CD4-positive, CD25-positive, alpha-beta regulatory T cell (primary cell): ENCODE results near the gene SPOCK2. TPM values are rescaled to one million over a fixed set of nuclear protein-coding genes. Genes with fewer than 3 reads are reported as not detected.
"Not testable (repeated sequence)": the region's sequence is repeated elsewhere in the genome, so short reads cannot be mapped to it uniquely, and the experiment has no call there.

Experiments used
- ATAC-seq, 2 donors: fragments of 150-1000 bp; cut with Tn5 transposase; one replicate each; pipeline ENCODE4 v1.10.0; 2021; ENCODE audit warnings: low read depth in 2 of 2, moderate number of reproducible peaks in 2 of 2, moderate library complexity in 1 of 2
- DNase-seq, 3 donors: peaks; one replicate each; pipeline versions ENCODE4 v3.0.0 to v3.0.0-alpha.2; 2012 to 2022; ENCODE audit warnings: mixed read lengths in 1 of 3
- H3K27ac ChIP-seq: one replicate; pipeline ENCODE4 v1.7.0; 2013; ENCODE audit warnings: mild to moderate bottlenecking, low read length; ENCODE audit not compliant: insufficient read depth, poor library complexity, severe bottlenecking
- H3K27me3 ChIP-seq: one replicate; pipeline ENCODE4 v1.7.0; 2013; ENCODE audit warnings: low read length; ENCODE audit not compliant: control insufficient read depth, insufficient read depth
- H3K36me3 ChIP-seq: one replicate; pipeline ENCODE4 v1.7.0; 2013; ENCODE audit warnings: mild to moderate bottlenecking, low read length, moderate library complexity; ENCODE audit not compliant: control insufficient read depth, insufficient read depth
- H3K4me1 ChIP-seq: 2 replicates; pipeline ENCODE4 v1.7.0; 2013; ENCODE audit warnings: mild to moderate bottlenecking, low read length; ENCODE audit not compliant: insufficient read depth, control insufficient read depth, poor library complexity, severe bottlenecking
- H3K4me3 ChIP-seq: one replicate; pipeline ENCODE4 v1.7.0; 2013; ENCODE audit warnings: low read depth, mild to moderate bottlenecking, low read length, moderate library complexity
- H3K9me3 ChIP-seq, 2 experiments: 1 replicate in 1 of 2; 2 replicates in 1 of 2; pipeline ENCODE4 v1.7.0; 2013; ENCODE audit warnings: low read length in 2 of 2, mild to moderate bottlenecking in 1 of 2, moderate library complexity in 1 of 2; ENCODE audit not compliant: control insufficient read depth in 2 of 2
- H3K27ac Mint-ChIP-seq, 3 donors: one replicate each; pipeline ENCODE4 v1.8.0; 2020 to 2022; ENCODE audit warnings: mild to moderate bottlenecking in 3 of 3, mixed read lengths in 3 of 3, moderate library complexity in 2 of 3
- H3K27me3 Mint-ChIP-seq: one replicate; pipeline ENCODE4 v1.8.0; 2022; ENCODE audit warnings: mild to moderate bottlenecking, mixed read lengths
- H3K36me3 Mint-ChIP-seq: one replicate; pipeline ENCODE4 v1.8.0; 2020; ENCODE audit warnings: mixed read lengths
- H3K4me1 Mint-ChIP-seq, 4 donors: one replicate each; pipeline ENCODE4 v1.8.0; 2020 to 2022; ENCODE audit warnings: mixed read lengths in 4 of 4, mild to moderate bottlenecking in 1 of 4
- H3K4me3 Mint-ChIP-seq, 4 donors: one replicate each; pipeline ENCODE4 v1.8.0; 2020 to 2022; ENCODE audit warnings: mild to moderate bottlenecking in 4 of 4, mixed read lengths in 4 of 4, moderate library complexity in 3 of 4
- H3K9me3 Mint-ChIP-seq, 7 donors: one replicate each; pipeline ENCODE4 v1.8.0; 2020 to 2022; ENCODE audit warnings: mixed read lengths in 7 of 7, mild to moderate bottlenecking in 3 of 7, moderate library complexity in 2 of 7
- polyA plus RNA-seq, 4 donors: library from polyadenylated mRNA; unstranded; fragments of 300-500 nt; fragmentation: Illumina TruSeq; gene quantifications; one replicate each; pipeline ENCODE4 v1.2.3, GENCODE V29; 2021
- total RNA-seq: library from RNA; stranded (reverse); gene quantifications from one replicate; pipeline ENCODE4 v1.2.3, GENCODE V29; 2022

Gene SPOCK2, protein sequence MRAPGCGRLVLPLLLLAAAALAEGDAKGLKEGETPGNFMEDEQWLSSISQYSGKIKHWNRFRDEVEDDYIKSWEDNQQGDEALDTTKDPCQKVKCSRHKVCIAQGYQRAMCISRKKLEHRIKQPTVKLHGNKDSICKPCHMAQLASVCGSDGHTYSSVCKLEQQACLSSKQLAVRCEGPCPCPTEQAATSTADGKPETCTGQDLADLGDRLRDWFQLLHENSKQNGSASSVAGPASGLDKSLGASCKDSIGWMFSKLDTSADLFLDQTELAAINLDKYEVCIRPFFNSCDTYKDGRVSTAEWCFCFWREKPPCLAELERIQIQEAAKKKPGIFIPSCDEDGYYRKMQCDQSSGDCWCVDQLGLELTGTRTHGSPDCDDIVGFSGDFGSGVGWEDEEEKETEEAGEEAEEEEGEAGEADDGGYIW
- total RNA-seq (683 TPM), polyA plus RNA-seq (100 to 1,000 TPM; 221 to 321 (median 270) TPM)

DNA sequence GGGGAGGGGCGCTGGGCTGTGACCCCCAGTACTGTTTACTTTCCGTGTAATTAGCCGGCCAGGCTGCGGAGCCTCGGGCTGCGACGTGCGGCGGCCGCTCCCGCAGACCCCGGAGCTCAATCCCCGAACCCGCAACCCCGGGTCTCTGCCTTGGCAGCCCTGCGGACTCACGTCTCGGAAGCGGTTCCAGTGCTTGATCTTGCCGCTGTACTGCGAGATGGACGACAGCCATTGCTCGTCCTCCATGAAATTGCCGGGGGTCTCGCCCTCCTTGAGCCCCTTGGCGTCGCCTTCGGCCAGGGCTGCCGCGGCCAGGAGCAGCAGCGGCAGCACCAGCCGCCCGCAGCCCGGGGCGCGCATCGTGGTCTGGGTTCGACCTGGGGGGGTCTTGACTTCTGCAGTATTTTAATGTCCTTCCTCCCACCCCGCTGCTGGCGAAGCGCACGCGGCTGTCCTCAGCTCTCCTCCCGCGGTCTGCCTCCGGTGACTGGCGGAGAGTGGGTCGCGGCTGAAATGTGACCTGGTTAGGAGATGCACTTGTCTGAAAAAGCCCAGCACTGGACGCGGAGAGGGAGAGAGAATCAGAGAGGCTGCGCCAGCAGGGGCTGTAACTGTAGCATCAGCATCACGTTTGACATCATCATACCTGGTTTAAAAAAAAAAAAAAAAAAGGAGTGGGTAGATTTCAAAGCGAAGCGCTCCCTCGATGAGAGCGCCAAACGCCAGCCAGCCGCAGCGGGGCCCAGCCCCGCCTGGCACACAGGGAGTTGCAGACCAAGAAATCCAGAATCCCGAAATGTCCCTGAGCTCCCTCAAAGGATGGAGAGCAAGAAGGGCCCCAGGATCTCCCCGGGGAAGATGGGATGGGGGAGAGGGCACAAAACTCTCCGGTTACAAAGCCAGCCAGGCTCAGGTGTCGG lies at the start of gene SPOCK2:
Gene SPOCK2 (minus strand): TSS at position 583 of the 920 bp plus-strand sequence. CDS start 223 bp downstream, at position 360.
- Mint-ChIP-seq H3K36me3 (peaks cover 29% of the 10 kb centered on the region), H3K27me3 (peaks cover 8% of the 10 kb centered on the region), H3K27ac (peak within 1 kb of the TSS; percentile 100), H3K4me1 (peaks cover 11 to 65% (median 43%) of the 10 kb centered on the region in 4 donors), H3K4me3 (peak within 1 kb of the TSS; percentile 99 to 100 (median 100)), H3K9me3 (peaks cover 0 to 5% (median 0%) of the 10 kb centered on the region in 7 donors)
- peak within 1 kb of the TSS; percentile 98 for H3K27ac ChIP-seq
- H3K4me1 ChIP-seq, result peaks cover 55% of the 10 kb centered on the region
- DNase-seq, result peak; percentile 77 to 87 (median 86)
- H3K9me3 ChIP-seq, result no peaks in the 10 kb centered on the region
- ATAC-seq, result peak; percentile 64 to 70
- H3K4me3 ChIP-seq, result peak within 1 kb of the TSS; percentile 86
- no peaks in the 10 kb centered on the region for H3K27me3 ChIP-seq
- peaks cover 31% of the 10 kb centered on the region for H3K36me3 ChIP-seq

DNA sequence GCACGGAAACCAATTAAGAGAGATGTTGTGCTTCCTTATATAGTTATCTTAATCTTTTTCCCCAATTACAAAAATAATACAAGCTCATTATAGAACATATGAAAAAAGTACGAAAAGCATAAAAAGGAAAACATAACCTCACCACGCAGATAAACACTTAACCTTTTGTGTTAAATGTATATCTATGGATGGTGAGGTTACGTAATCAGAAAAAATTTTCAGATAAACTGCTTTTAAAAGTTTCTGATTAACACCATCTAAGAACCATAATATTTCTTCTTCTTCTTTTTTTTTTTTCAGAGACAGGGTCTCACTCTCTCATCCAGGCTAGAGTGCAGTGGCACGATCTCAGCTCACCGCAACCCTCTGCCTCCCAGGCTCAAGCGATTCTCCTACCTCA lies 49.2 kb upstream of the SPOCK2 start:
- Mint-ChIP-seq H3K36me3 (peaks cover 11% of the 10 kb centered on the region), H3K27ac (peak overlapping the region in 1 of 3 donors; percentile 47), H3K4me1 (peaks cover 23 to 37% (median 31%) of the 10 kb centered on the region in 4 donors), H3K9me3 (no peaks in the 10 kb centered on the region), H3K27me3 (no peaks in the 10 kb centered on the region), H3K4me3 (no peak overlapping the region)
- no peak for ATAC-seq
- peaks cover 16% of the 10 kb centered on the region for H3K4me1 ChIP-seq
- H3K9me3 ChIP-seq, result no peaks in the 10 kb centered on the region
- H3K27ac ChIP-seq, result no peak overlapping the region
- H3K4me3 ChIP-seq, result no peak overlapping the region
- H3K27me3 ChIP-seq, result no peaks in the 10 kb centered on the region
- no peak for DNase-seq
- H3K36me3 ChIP-seq, result no peaks in the 10 kb centered on the region

DNA sequence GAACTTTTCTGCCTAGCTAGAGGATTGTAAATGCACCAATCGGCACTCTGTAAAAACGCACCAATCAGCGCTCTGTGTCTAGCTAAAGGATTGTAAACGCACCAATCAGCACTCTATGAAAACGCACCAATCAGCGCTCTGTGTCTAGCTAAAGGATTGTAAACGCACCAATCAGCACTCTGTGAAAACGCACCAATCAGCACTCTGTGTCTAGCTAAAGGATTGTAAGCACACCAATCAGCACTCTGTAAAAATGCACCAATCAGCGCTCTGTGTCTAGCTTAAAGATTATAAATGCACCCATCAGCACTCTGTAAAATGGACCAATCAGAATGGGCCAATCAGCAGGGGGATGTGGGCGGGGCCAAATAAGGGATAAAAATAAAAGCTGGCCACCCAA lies 47.9 kb upstream of the SPOCK2 start:
- H3K36me3 ChIP-seq, H3K4me3 Mint-ChIP-seq, H3K4me3 ChIP-seq, DNase-seq, H3K9me3 ChIP-seq, H3K27me3 Mint-ChIP-seq, H3K27me3 ChIP-seq, ATAC-seq, H3K27ac ChIP-seq, H3K9me3 Mint-ChIP-seq: not testable (repeated sequence)
- peaks cover 11% of the 10 kb centered on the region for H3K36me3 Mint-ChIP-seq
- peak overlapping the region in 1 of 3 donors; percentile 85 for H3K27ac Mint-ChIP-seq
- H3K4me1 Mint-ChIP-seq, result peaks cover 23 to 42% (median 31%) of the 10 kb centered on the region in 4 donors
- peaks cover 16% of the 10 kb centered on the region for H3K4me1 ChIP-seq

DNA sequence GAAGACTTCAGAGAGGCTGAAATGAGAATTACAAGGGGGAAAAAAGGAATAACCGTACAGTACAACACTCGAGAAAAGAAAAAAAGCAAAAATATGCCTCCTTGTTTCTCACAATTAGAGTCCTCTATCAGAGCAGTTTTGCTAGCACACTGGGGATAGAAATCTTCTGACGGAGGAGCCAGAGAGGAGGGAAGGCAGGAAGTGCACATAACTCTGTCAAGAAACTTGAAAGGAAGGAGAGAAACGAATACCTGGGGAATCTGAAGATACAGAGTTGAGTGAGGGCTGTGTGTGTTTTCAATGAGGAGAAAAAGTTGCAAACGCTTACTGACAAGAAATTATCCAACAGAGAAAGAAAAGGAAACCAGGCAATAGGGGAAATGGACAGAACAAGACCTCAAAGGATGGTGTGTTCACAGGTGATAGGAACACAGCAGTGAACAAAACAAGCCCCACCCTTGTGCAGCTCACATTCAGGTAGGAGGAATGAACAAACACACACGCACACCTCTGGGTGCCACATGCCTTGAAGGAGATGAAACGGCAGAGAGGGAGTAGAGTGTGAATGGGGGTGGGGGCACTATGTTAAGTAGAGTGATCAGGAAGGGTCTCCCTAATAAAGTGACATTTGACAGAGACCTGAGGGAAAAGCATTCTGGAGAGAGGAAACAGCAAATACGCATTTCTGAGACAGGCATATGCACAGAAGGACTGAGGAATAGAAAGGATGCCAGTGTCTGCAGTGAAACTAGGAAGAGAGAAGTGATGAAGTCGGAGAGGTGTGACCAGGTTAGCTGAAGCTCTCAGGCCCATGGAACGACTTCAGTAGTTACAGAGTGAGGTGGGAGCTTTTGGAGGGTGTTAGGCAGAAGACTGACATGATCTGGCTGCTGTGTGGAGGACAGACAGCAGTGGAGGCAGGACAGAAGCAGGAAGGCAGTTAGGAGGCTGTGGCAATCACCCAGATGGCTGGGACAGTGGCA lies 46.7 kb upstream of the SPOCK2 start:
- no peaks in the 10 kb centered on the region for H3K9me3 ChIP-seq

DNA sequence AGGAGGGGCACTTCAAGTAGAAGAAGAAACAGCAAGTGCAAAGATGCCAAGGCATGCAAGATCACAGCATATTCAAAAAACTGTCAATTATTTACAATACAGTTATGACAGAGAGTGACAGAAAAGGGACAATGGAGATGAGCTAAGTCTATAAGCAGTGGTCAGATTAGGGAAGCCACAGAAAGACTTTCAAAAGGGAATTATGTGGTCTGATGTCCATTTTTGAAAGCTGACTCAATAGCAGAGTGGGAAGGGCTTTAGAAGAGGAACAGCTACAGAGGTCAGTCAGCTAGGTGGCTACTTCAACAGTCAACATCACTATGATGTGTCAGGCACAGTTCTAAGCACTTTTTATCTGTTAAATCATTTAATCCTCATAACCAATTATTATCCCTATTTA lies 45.2 kb upstream of the SPOCK2 start:
- H3K4me3 ChIP-seq, result no peak overlapping the region
- H3K9me3 Mint-ChIP-seq, result no peaks in the 10 kb centered on the region
- ATAC-seq, result no peak
- H3K27ac ChIP-seq, result no peak overlapping the region
- H3K4me3 Mint-ChIP-seq, result peak overlapping the region in 1 of 4 donors; percentile 27
- DNase-seq, result no peak
- peaks cover 23 to 42% (median 31%) of the 10 kb centered on the region in 4 donors for H3K4me1 Mint-ChIP-seq
- H3K27ac Mint-ChIP-seq, result peak overlapping the region; percentile 53 to 97 (median 85)
- H3K27me3 Mint-ChIP-seq, result no peaks in the 10 kb centered on the region
- H3K36me3 Mint-ChIP-seq, result peaks cover 11% of the 10 kb centered on the region
- no peaks in the 10 kb centered on the region for H3K36me3 ChIP-seq
- H3K9me3 ChIP-seq, result no peaks in the 10 kb centered on the region
- H3K4me1 ChIP-seq, result peaks cover 16% of the 10 kb centered on the region
- H3K27me3 ChIP-seq, result no peaks in the 10 kb centered on the region

More for the DNA sequence above, 46.7 kb upstream of the SPOCK2 start:
- peak overlapping the region in 3 of 4 donors; percentile 40 to 82 (median 72) for H3K4me3 Mint-ChIP-seq
- H3K27me3 Mint-ChIP-seq, result no peaks in the 10 kb centered on the region
- H3K4me1 ChIP-seq, result peaks cover 16% of the 10 kb centered on the region
- DNase-seq (peak in 2 of 3 donors; percentile 14 to 43), ATAC-seq (peak; percentile 50 to 72)
- no peaks in the 10 kb centered on the region for H3K9me3 Mint-ChIP-seq
- peak overlapping the region; percentile 33 for H3K4me3 ChIP-seq
- peak overlapping the region; percentile 30 for H3K27ac ChIP-seq
- peaks cover 11% of the 10 kb centered on the region for H3K36me3 Mint-ChIP-seq
- peaks cover 23 to 42% (median 31%) of the 10 kb centered on the region in 4 donors for H3K4me1 Mint-ChIP-seq
- no peaks in the 10 kb centered on the region for H3K27me3 ChIP-seq
- H3K27ac Mint-ChIP-seq, result peak overlapping the region; percentile 85 to 97 (median 92)
- no peaks in the 10 kb centered on the region for H3K36me3 ChIP-seq

DNA sequence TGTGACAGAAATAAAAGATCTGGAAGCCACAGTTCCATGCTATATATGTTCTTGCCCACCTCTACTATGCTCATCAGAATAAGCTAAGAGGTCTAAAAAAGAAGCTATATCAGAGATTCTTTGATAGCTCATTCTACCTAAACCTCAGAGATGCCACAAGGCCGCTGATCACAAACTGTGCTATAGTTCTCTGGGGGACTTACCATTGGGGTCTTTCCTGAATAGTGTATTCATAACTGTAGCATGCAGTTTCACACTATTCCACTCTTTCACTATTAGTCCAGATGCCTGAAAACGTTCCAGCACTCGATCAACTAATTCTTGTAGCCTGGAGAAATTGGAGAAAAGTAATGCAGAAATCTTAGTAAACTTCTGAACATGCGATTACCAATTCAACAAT lies 44.5 kb upstream of the SPOCK2 start:
- no peaks in the 10 kb centered on the region for H3K27me3 Mint-ChIP-seq
- peaks cover 11% of the 10 kb centered on the region for H3K36me3 Mint-ChIP-seq
- H3K4me3 Mint-ChIP-seq, result no peak overlapping the region
- peak overlapping the region in 2 of 3 donors; percentile 22 to 85 for H3K27ac Mint-ChIP-seq
- no peaks in the 10 kb centered on the region for H3K9me3 ChIP-seq
- H3K9me3 Mint-ChIP-seq, result no peaks in the 10 kb centered on the region
- H3K4me1 Mint-ChIP-seq, result peaks cover 23 to 40% (median 31%) of the 10 kb centered on the region in 4 donors
- DNase-seq (no peak), ATAC-seq (no peak)
- H3K36me3 ChIP-seq, result no peaks in the 10 kb centered on the region
- no peak overlapping the region for H3K4me3 ChIP-seq
- H3K27ac ChIP-seq, result no peak overlapping the region
- no peaks in the 10 kb centered on the region for H3K27me3 ChIP-seq
- H3K4me1 ChIP-seq, result peaks cover 16% of the 10 kb centered on the region
